Astrocyte (in vitro differentiated cells and primary cell): Measurements from ENCODE around the gene TRIP13.

Experiments used
- CTCF ChIP-seq: IDR thresholded peaks from 2 replicates; pipeline ENCODE4 v1.5.1; 2011; ENCODE audit warnings: low read depth, mild to moderate bottlenecking, inconsistent platforms, low read length, moderate library complexity; ENCODE audit not compliant: insufficient read depth
- EZH2 ChIP-seq: IDR thresholded peaks from 2 replicates; pipeline ENCODE4 v1.6.1; 2012; ENCODE audit warnings: mild to moderate bottlenecking, low read length, inconsistent platforms; ENCODE audit not compliant: insufficient read depth

GRCh38 chr5:875931-876330 is 16.8 kb upstream of the TRIP13 start:
- TF ChIP-seq CTCF (no peak), EZH2 (no peak)
